CD4-positive, CD25-positive, alpha-beta regulatory T cell (primary cell): ENCODE measurements around the gene TESPA1. TPM values are rescaled to one million over a fixed set of nuclear protein-coding genes. Genes with fewer than 3 reads are reported as not detected.

Source experiments
- ATAC-seq, 2 donors: fragments of 150-1000 bp; cut with Tn5 transposase; one replicate each; pipeline ENCODE4 v1.10.0; 2021; ENCODE audit warnings: low read depth in 2 of 2, moderate number of reproducible peaks in 2 of 2, moderate library complexity in 1 of 2
- DNase-seq, 3 donors: peaks; one replicate each; pipeline versions ENCODE4 v3.0.0 to v3.0.0-alpha.2; 2012 to 2022; ENCODE audit warnings: mixed read lengths in 1 of 3
- H3K27ac ChIP-seq: one replicate; pipeline ENCODE4 v1.7.0; 2013; ENCODE audit warnings: mild to moderate bottlenecking, low read length; ENCODE audit not compliant: insufficient read depth, poor library complexity, severe bottlenecking
- H3K27me3 ChIP-seq: one replicate; pipeline ENCODE4 v1.7.0; 2013; ENCODE audit warnings: low read length; ENCODE audit not compliant: control insufficient read depth, insufficient read depth
- H3K36me3 ChIP-seq: one replicate; pipeline ENCODE4 v1.7.0; 2013; ENCODE audit warnings: mild to moderate bottlenecking, low read length, moderate library complexity; ENCODE audit not compliant: control insufficient read depth, insufficient read depth
- H3K4me1 ChIP-seq: 2 replicates; pipeline ENCODE4 v1.7.0; 2013; ENCODE audit warnings: mild to moderate bottlenecking, low read length; ENCODE audit not compliant: insufficient read depth, control insufficient read depth, poor library complexity, severe bottlenecking
- H3K4me3 ChIP-seq: one replicate; pipeline ENCODE4 v1.7.0; 2013; ENCODE audit warnings: low read depth, mild to moderate bottlenecking, low read length, moderate library complexity
- H3K9me3 ChIP-seq, 2 experiments: 1 replicate in 1 of 2; 2 replicates in 1 of 2; pipeline ENCODE4 v1.7.0; 2013; ENCODE audit warnings: low read length in 2 of 2, mild to moderate bottlenecking in 1 of 2, moderate library complexity in 1 of 2; ENCODE audit not compliant: control insufficient read depth in 2 of 2
- H3K27ac Mint-ChIP-seq, 3 donors: one replicate each; pipeline ENCODE4 v1.8.0; 2020 to 2022; ENCODE audit warnings: mild to moderate bottlenecking in 3 of 3, mixed read lengths in 3 of 3, moderate library complexity in 2 of 3
- H3K27me3 Mint-ChIP-seq: one replicate; pipeline ENCODE4 v1.8.0; 2022; ENCODE audit warnings: mild to moderate bottlenecking, mixed read lengths
- H3K36me3 Mint-ChIP-seq: one replicate; pipeline ENCODE4 v1.8.0; 2020; ENCODE audit warnings: mixed read lengths
- H3K4me1 Mint-ChIP-seq, 4 donors: one replicate each; pipeline ENCODE4 v1.8.0; 2020 to 2022; ENCODE audit warnings: mixed read lengths in 4 of 4, mild to moderate bottlenecking in 1 of 4
- H3K4me3 Mint-ChIP-seq, 4 donors: one replicate each; pipeline ENCODE4 v1.8.0; 2020 to 2022; ENCODE audit warnings: mild to moderate bottlenecking in 4 of 4, mixed read lengths in 4 of 4, moderate library complexity in 3 of 4
- H3K9me3 Mint-ChIP-seq, 7 donors: one replicate each; pipeline ENCODE4 v1.8.0; 2020 to 2022; ENCODE audit warnings: mixed read lengths in 7 of 7, mild to moderate bottlenecking in 3 of 7, moderate library complexity in 2 of 7
- polyA plus RNA-seq, 4 donors: library from polyadenylated mRNA; unstranded; fragments of 300-500 nt; fragmentation: Illumina TruSeq; gene quantifications; one replicate each; pipeline ENCODE4 v1.2.3, GENCODE V29; 2021
- total RNA-seq: library from RNA; stranded (reverse); gene quantifications from one replicate; pipeline ENCODE4 v1.2.3, GENCODE V29; 2022

TESPA1 gene
- total and polyA plus RNA-seq, 5 donors from 2014 or later, result 78.0 to 121 (median 93.8) TPM

DNA sequence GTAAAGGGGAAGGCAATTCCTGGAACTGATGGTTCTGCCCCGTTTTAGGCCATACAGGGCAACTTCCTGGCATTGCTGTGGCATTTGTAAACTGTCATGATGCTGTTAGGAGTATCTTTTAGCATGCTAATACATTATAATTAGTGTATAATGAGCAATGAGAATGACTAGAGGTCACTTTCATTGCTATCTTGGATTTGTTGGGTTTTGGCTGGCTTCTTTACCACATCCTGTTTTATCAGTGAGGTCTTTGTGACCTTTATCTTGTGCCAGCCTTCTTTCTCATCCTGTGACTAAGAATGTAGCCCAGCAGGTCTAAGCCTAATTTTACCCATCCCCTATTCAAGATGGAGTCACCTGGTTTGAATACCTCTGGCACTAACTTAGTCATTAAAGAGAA lies 51.2 kb downstream of the TESPA1 start:
- peaks cover 11 to 18% of the 10 kb centered on the region in 2 experiments for H3K9me3 ChIP-seq
- Mint-ChIP-seq H3K36me3 (peaks cover 22% of the 10 kb centered on the region), H3K27ac (peak overlapping the region; percentile 13 to 75 (median 61)), H3K4me3 (peak overlapping the region in 1 of 4 donors; percentile 27), H3K4me1 (peaks cover 13 to 54% (median 41%) of the 10 kb centered on the region in 4 donors), H3K27me3 (no peaks in the 10 kb centered on the region), H3K9me3 (peaks cover 0 to 23% (median 6%) of the 10 kb centered on the region in 7 donors)
- ATAC-seq, result peak; percentile 42 to 47
- peaks cover 38% of the 10 kb centered on the region for H3K4me1 ChIP-seq
- peak overlapping the region; percentile 28 for H3K4me3 ChIP-seq
- no peaks in the 10 kb centered on the region for H3K36me3 ChIP-seq
- H3K27me3 ChIP-seq, result no peaks in the 10 kb centered on the region
- no peak overlapping the region for H3K27ac ChIP-seq
- DNase-seq, result peak in 1 of 3 donors; percentile 80

GRCh38 chr12:54932691-54933090 lies 51.9 kb downstream of the TESPA1 start:
- peaks cover 38% of the 10 kb centered on the region for H3K4me1 ChIP-seq
- H3K4me3 Mint-ChIP-seq, result peak overlapping the region in 2 of 4 donors; percentile 14 to 27
- H3K27ac Mint-ChIP-seq, result peak overlapping the region in 2 of 3 donors; percentile 61 to 75
- peaks cover 13 to 54% (median 41%) of the 10 kb centered on the region in 4 donors for H3K4me1 Mint-ChIP-seq
- no peak overlapping the region for H3K27ac ChIP-seq
- H3K36me3 Mint-ChIP-seq, result peaks cover 20% of the 10 kb centered on the region
- H3K9me3 Mint-ChIP-seq, result peaks cover 0 to 23% (median 6%) of the 10 kb centered on the region in 7 donors
- ATAC-seq (no peak), DNase-seq (no peak)
- H3K36me3 ChIP-seq, result no peaks in the 10 kb centered on the region
- H3K27me3 ChIP-seq, result no peaks in the 10 kb centered on the region
- no peak overlapping the region for H3K4me3 ChIP-seq
- peaks cover 11 to 18% of the 10 kb centered on the region in 2 experiments for H3K9me3 ChIP-seq
- no peaks in the 10 kb centered on the region for H3K27me3 Mint-ChIP-seq

DNA sequence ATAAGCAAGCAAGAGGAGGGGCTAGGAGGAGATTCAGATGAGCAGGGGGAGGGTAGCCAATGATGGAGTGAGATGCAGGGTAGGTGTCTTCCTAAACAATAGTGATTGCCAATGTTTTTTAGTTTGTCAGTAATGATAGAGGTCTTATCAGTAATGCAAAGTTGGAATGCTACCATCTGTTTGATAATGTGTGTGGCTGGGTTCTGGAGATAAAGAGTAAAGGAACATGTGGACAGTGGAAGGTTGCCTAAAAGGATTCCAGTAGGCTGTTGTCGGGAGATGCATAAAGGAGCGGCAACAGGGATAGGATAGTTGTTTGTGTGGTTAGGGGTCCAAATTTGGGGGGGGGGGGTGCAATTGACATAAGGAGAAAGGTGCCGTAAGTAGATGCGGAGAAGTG lies 52.5 kb downstream of the TESPA1 start:
- no peaks in the 10 kb centered on the region for H3K36me3 ChIP-seq
- Mint-ChIP-seq H3K27ac (peak overlapping the region in 2 of 3 donors; percentile 15 to 77), H3K9me3 (peaks cover 0 to 23% (median 7%) of the 10 kb centered on the region in 7 donors), H3K27me3 (no peaks in the 10 kb centered on the region), H3K36me3 (peaks cover 24% of the 10 kb centered on the region), H3K4me3 (no peak overlapping the region), H3K4me1 (peaks cover 13 to 54% (median 41%) of the 10 kb centered on the region in 4 donors)
- no peak for DNase-seq
- H3K9me3 ChIP-seq, result peaks cover 11 to 18% of the 10 kb centered on the region in 2 experiments
- no peak for ATAC-seq
- H3K27me3 ChIP-seq, result no peaks in the 10 kb centered on the region
- peaks cover 38% of the 10 kb centered on the region for H3K4me1 ChIP-seq
- H3K27ac ChIP-seq, result no peak overlapping the region
- no peak overlapping the region for H3K4me3 ChIP-seq

GRCh38 chr12:54929998-54930397 lies 54.6 kb downstream of the TESPA1 start:
- Mint-ChIP-seq H3K27ac (no peak overlapping the region), H3K36me3 (peaks cover 24% of the 10 kb centered on the region), H3K9me3 (peaks cover 0 to 23% (median 7%) of the 10 kb centered on the region in 7 donors), H3K4me1 (peaks cover 6 to 33% (median 25%) of the 10 kb centered on the region in 4 donors), H3K4me3 (no peak overlapping the region), H3K27me3 (peaks cover 9% of the 10 kb centered on the region)
- no peaks in the 10 kb centered on the region for H3K27me3 ChIP-seq
- no peak overlapping the region for H3K27ac ChIP-seq
- ATAC-seq, result no peak
- peaks cover 11 to 18% of the 10 kb centered on the region in 2 experiments for H3K9me3 ChIP-seq
- DNase-seq, result no peak
- H3K36me3 ChIP-seq, result no peaks in the 10 kb centered on the region
- peaks cover 24% of the 10 kb centered on the region for H3K4me1 ChIP-seq
- H3K4me3 ChIP-seq, result no peak overlapping the region

- Histone ChIP-seq H3K4me3 (no peak overlapping the region), H3K9me3 (peaks cover 11 to 18% of the 10 kb centered on the region in 2 experiments), H3K4me1 (no peaks in the 10 kb centered on the region), H3K27ac (no peak overlapping the region), H3K36me3 (no peaks in the 10 kb centered on the region), H3K27me3 (no peaks in the 10 kb centered on the region)
- no peak overlapping the region for H3K4me3 Mint-ChIP-seq
- H3K36me3 Mint-ChIP-seq, result peaks cover 15% of the 10 kb centered on the region
- H3K27ac Mint-ChIP-seq, result no peak overlapping the region
- ATAC-seq (no peak), DNase-seq (no peak)
- peaks cover 0 to 22% (median 6%) of the 10 kb centered on the region in 7 donors for H3K9me3 Mint-ChIP-seq
- peaks cover 9% of the 10 kb centered on the region for H3K27me3 Mint-ChIP-seq
- H3K4me1 Mint-ChIP-seq, result no peaks in the 10 kb centered on the region
These were observed 58.3 kb downstream of the TESPA1 start for GRCh38 chr12:54926246-54926645.

DNA sequence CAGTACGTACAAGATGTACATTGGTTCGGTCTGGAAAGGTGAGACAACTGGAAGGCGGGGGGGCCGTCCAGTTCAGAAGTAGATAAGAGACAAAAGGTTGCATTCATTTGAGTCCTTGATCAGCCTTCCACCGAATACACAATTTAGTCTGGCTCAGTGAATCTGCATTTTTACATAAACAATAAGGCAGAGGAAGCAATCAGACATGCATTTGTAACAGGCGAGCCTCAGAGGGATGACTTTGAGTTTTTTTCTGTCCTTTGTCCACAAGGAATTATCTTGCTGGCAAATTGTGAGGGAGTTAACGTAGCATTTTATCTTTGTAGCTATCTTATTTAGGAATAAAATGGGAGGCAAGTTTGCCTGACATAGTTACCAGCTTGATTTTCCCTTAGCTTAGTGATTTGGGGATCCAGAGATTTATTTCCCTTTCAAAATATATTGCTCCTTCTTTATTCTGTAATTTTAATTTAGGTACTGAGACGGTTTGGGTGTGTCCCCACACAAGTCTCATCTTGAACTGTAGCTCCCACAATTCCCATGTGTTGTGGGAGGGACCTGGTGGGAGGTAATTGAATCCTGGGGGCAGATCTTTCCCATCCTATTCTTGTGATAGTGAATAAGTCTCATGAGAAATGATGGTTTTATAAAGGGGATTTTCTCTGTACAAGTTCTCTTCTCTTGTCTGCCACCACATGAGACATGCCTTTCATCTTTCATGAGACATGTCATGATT lies 59.4 kb downstream of the TESPA1 start:
- H3K4me3 ChIP-seq, result no peak overlapping the region
- no peaks in the 10 kb centered on the region for H3K4me1 ChIP-seq
- Mint-ChIP-seq H3K9me3 (peaks cover 0 to 11% (median 6%) of the 10 kb centered on the region in 7 donors), H3K36me3 (peaks cover 7% of the 10 kb centered on the region), H3K27me3 (peaks cover 9% of the 10 kb centered on the region), H3K27ac (no peak overlapping the region), H3K4me1 (no peaks in the 10 kb centered on the region), H3K4me3 (no peak overlapping the region)
- H3K9me3 ChIP-seq, result peaks cover 8 to 9% of the 10 kb centered on the region in 2 experiments
- DNase-seq (no peak), ATAC-seq (no peak)
- no peaks in the 10 kb centered on the region for H3K27me3 ChIP-seq
- no peaks in the 10 kb centered on the region for H3K36me3 ChIP-seq
- H3K27ac ChIP-seq, result no peak overlapping the region

DNA sequence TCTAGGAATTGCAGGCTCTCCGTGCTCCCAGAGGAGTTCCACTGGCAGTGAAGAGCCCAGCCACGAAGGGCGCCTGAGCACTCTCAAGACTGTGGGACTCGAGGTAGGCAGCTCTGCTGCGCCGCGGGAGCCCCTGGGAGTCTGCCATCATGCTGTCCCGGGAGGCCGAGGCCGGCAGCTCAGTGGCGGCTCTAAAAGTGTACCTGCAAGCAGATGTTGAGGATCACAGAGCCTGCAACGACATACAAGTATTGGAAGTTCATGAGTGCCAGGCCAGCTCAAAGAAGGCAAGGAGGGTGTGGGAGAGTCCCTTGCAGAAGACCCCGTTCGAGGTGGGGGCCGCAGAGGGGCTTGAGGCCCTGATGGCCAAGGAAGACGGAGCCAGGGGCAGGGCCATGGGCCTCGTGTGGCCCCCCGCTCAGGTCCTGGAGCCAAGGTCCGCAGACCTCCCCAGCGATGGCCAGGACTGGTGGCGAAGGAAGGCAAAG lies 67.5 kb downstream of the TESPA1 start:
- H3K4me3 ChIP-seq, result no peak overlapping the region
- Mint-ChIP-seq H3K27ac (no peak overlapping the region), H3K27me3 (peaks cover 5% of the 10 kb centered on the region), H3K4me1 (no peaks in the 10 kb centered on the region), H3K36me3 (no peaks in the 10 kb centered on the region), H3K9me3 (peaks cover 0 to 3% (median 0%) of the 10 kb centered on the region in 7 donors), H3K4me3 (no peak overlapping the region)
- ATAC-seq (no peak), DNase-seq (no peak)
- H3K27me3 ChIP-seq, result no peaks in the 10 kb centered on the region
- H3K9me3 ChIP-seq, result no peaks in the 10 kb centered on the region
- H3K4me1 ChIP-seq, result no peaks in the 10 kb centered on the region
- H3K27ac ChIP-seq, result no peak overlapping the region
- no peaks in the 10 kb centered on the region for H3K36me3 ChIP-seq
